ENCODE data around the gene IDI2.
"Not testable (repeated sequence)": the region's sequence is repeated elsewhere in the genome, so short reads cannot be mapped to it uniquely, and the experiment has no call there.

Gene IDI2

DNA sequence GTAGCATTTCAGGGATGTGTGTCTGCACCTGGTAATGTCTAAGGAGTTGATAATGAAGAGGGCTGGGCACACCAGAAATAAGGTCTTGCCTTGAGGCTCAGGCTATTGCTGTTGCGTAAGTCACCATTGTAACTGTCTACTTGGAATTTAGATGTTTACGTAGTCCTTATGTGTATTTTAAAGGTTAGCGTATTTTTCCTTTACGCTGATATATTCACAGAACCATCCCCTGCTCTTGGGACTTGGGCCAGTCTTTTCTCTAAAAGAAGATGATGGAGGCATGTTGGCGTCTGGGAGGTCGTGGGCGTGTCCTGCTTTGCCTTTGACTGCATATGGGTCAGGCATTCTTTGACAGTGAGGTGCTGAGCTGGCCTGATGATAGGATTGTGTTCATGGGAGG lies 45.3 kb upstream of the IDI2 start:
- H3K27ac ChIP-seq (ENCODE audit: low read length): no peak overlapping the region
- H2AFZ ChIP-seq (ENCODE audit: low read depth, low read length): no peak overlapping the region
- no peaks in the 10 kb centered on the region for H3K9me3 ChIP-seq (ENCODE audit: insufficient read depth, low read length, severe bottlenecking)
- peaks cover 32% of the 10 kb centered on the region for H3K79me2 ChIP-seq (ENCODE audit: insufficient read depth, low read length)
- no peak overlapping the region for H3K4me2 ChIP-seq (ENCODE audit: insufficient read depth, low read length)
- no peaks in the 10 kb centered on the region for H3K4me1 ChIP-seq (ENCODE audit: insufficient read depth, low read length)
- DNase-seq (no peak), ATAC-seq (ENCODE audit: insufficient read depth, low read depth) (no peak)
- H3K4me3 ChIP-seq (ENCODE audit: low read depth in 1 of 2, low read length in 2 of 2): no peak overlapping the region
- no peaks in the 10 kb centered on the region for H3K27me3 ChIP-seq (ENCODE audit: insufficient read depth, low read length, poor library complexity)
- TF ChIP-seq EZH2 (IDR thresholded peaks at IDR 0.05; ENCODE audit: borderline replicate concordance, low read depth, low read length, severe bottlenecking): no peak
- TF ChIP-seq, protein P1, sequence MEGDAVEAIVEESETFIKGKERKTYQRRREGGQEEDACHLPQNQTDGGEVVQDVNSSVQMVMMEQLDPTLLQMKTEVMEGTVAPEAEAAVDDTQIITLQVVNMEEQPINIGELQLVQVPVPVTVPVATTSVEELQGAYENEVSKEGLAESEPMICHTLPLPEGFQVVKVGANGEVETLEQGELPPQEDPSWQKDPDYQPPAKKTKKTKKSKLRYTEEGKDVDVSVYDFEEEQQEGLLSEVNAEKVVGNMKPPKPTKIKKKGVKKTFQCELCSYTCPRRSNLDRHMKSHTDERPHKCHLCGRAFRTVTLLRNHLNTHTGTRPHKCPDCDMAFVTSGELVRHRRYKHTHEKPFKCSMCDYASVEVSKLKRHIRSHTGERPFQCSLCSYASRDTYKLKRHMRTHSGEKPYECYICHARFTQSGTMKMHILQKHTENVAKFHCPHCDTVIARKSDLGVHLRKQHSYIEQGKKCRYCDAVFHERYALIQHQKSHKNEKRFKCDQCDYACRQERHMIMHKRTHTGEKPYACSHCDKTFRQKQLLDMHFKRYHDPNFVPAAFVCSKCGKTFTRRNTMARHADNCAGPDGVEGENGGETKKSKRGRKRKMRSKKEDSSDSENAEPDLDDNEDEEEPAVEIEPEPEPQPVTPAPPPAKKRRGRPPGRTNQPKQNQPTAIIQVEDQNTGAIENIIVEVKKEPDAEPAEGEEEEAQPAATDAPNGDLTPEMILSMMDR (IDR thresholded peaks at IDR 0.05; ENCODE audit: borderline replicate concordance, extremely low read depth, low read length, poor library complexity, severe bottlenecking): no peak
- H4K20me1 ChIP-seq (ENCODE audit: insufficient read depth, low read length): peaks cover 11% of the 10 kb centered on the region; the same call in 1 of the 2 replicates
- H3K9ac ChIP-seq (ENCODE audit: low read depth, low read length): no peak overlapping the region
- peaks cover 35% of the 10 kb centered on the region for H3K36me3 ChIP-seq (ENCODE audit: insufficient read depth, low read length)

DNA sequence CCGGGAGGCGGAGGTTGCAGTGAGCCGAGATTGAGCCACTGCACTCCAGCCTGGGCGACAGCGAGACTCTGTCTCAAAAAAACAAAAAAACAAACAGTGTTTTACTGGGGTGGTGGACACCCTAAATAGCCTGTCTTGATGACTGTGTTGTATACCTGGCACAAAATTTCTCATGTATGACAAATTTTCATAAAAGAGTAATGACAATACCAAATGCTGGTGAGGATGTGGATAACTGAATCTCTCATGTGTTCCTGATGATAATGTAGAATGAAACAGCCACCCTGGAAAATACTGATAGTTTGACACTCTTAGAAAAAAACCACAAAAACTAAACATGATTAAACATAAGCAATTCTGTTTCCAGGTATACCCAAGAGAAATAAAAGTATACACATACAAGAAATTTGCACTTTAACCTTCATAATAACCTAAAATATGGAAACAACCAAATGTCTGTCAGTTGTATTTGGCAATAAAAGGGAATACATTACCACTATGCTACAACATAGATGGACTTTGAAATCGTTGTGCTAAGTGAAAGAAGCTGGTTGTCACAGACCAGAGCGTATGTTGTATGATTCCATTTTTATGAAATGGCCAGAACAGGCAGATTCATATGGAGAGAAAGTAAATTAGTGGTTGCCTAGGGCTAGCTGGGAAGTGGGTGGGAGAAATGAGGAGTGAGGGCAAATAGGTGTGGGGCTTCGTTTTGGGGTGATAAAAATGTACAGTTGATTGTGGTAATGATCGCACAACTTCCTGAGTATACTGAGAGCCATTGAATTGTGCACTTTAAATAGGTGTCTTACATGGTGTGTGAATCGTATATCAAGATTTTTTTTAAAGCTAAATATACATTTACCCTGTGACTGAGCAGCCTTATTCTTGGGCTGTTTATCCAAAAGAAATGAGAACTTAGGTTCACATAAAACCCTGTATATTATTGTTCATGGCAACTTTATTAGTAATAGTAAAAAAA lies 43.0 kb upstream of the IDI2 start:
- Histone ChIP-seq H3K27me3 (ENCODE audit: insufficient read depth, low read length, poor library complexity) (no peaks in the 10 kb centered on the region), H3K79me2 (ENCODE audit: insufficient read depth, low read length) (peaks cover 48% of the 10 kb centered on the region), H3K4me2 (ENCODE audit: insufficient read depth, low read length) (no peak overlapping the region), H4K20me1 (ENCODE audit: insufficient read depth, low read length) (peaks cover 18% of the 10 kb centered on the region; the same call in 1 of the 2 replicates), H3K4me1 (ENCODE audit: insufficient read depth, low read length) (no peaks in the 10 kb centered on the region), H3K4me3 (ENCODE audit: low read depth in 1 of 2, low read length in 2 of 2) (no peak overlapping the region), H3K9me3 (ENCODE audit: insufficient read depth, low read length, severe bottlenecking) (no peaks in the 10 kb centered on the region), H3K27ac (ENCODE audit: low read length) (no peak overlapping the region), H3K36me3 (ENCODE audit: insufficient read depth, low read length) (peaks cover 20% of the 10 kb centered on the region), H2AFZ (ENCODE audit: low read depth, low read length) (no peak overlapping the region), H3K9ac (ENCODE audit: low read depth, low read length) (no peak overlapping the region)
- TF ChIP-seq, protein P1 (IDR thresholded peaks at IDR 0.05; ENCODE audit: borderline replicate concordance, extremely low read depth, low read length, poor library complexity, severe bottlenecking): no peak
- TF ChIP-seq EZH2 (IDR thresholded peaks at IDR 0.05; ENCODE audit: borderline replicate concordance, low read depth, low read length, severe bottlenecking): no peak
- ATAC-seq (ENCODE audit: insufficient read depth, low read depth) (no peak), DNase-seq (no peak)

- not testable (repeated sequence) for H3K4me2 ChIP-seq (ENCODE audit: insufficient read depth, low read length); H3K9ac ChIP-seq (ENCODE audit: low read depth, low read length); H3K4me3 ChIP-seq (ENCODE audit: low read depth in 1 of 2, low read length in 2 of 2); H3K9me3 ChIP-seq (ENCODE audit: insufficient read depth, low read length, severe bottlenecking); DNase-seq; H3K27me3 ChIP-seq (ENCODE audit: insufficient read depth, low read length, poor library complexity); H2AFZ ChIP-seq (ENCODE audit: low read depth, low read length); H3K27ac ChIP-seq (ENCODE audit: low read length); ATAC-seq (ENCODE audit: insufficient read depth, low read depth)
- Histone ChIP-seq H3K36me3 (ENCODE audit: insufficient read depth, low read length) (peaks cover 12% of the 10 kb centered on the region), H3K4me1 (ENCODE audit: insufficient read depth, low read length) (peaks cover 14% of the 10 kb centered on the region), H3K79me2 (ENCODE audit: insufficient read depth, low read length) (peaks cover 62% of the 10 kb centered on the region), H4K20me1 (ENCODE audit: insufficient read depth, low read length) (peaks cover 29% of the 10 kb centered on the region)
Measured at GRCh38 chr10:1066734-1067133, 41.1 kb upstream of the IDI2 start.

- H3K79me2 ChIP-seq (ENCODE audit: insufficient read depth, low read length): peaks cover 72% of the 10 kb centered on the region
- no peak overlapping the region for H3K4me3 ChIP-seq (ENCODE audit: low read depth in 1 of 2, low read length in 2 of 2)
- H3K27me3 ChIP-seq (ENCODE audit: insufficient read depth, low read length, poor library complexity): no peaks in the 10 kb centered on the region
- H3K9ac ChIP-seq (ENCODE audit: low read depth, low read length): no peak overlapping the region
- no peak overlapping the region for H3K4me2 ChIP-seq (ENCODE audit: insufficient read depth, low read length)
- no peaks in the 10 kb centered on the region for H3K9me3 ChIP-seq (ENCODE audit: insufficient read depth, low read length, severe bottlenecking)
- peaks cover 12% of the 10 kb centered on the region for H3K36me3 ChIP-seq (ENCODE audit: insufficient read depth, low read length)
- no peak overlapping the region for H2AFZ ChIP-seq (ENCODE audit: low read depth, low read length)
- H3K4me1 ChIP-seq (ENCODE audit: insufficient read depth, low read length): peaks cover 32% of the 10 kb centered on the region
- H3K27ac ChIP-seq (ENCODE audit: low read length): no peak overlapping the region
- H4K20me1 ChIP-seq (ENCODE audit: insufficient read depth, low read length): peaks cover 38% of the 10 kb centered on the region
- ATAC-seq (ENCODE audit: insufficient read depth, low read depth): no peak
- DNase-seq: no peak
- TF ChIP-seq EZH2 (IDR thresholded peaks at IDR 0.05; ENCODE audit: borderline replicate concordance, low read depth, low read length, severe bottlenecking): no peak
- TF ChIP-seq, protein P1 (IDR thresholded peaks at IDR 0.05; ENCODE audit: borderline replicate concordance, extremely low read depth, low read length, poor library complexity, severe bottlenecking): no peak
Measured at GRCh38 chr10:1064964-1065247, 39.2 kb upstream of the IDI2 start.

All from DND-41 (cell line).